Stomach (tissue), 4 donors: ENCODE measurements around the gene AKNA.
"Not testable (repeated sequence)": the region's sequence is repeated elsewhere in the genome, so short reads cannot be mapped to it uniquely, and the experiment has no call there.

ENCODE experiments used
- POLR2A ChIP-seq, 4 donors: fragments of 450-650 bp; IDR thresholded peaks; one replicate each; pipeline ENCODE4 v1.6.1; 2016; ENCODE audit warnings: antibody characterized with exemption in 4 of 4, control low read depth in 2 of 4, mild to moderate bottlenecking in 1 of 4, moderate library complexity in 1 of 4
- POLR2AphosphoS5 ChIP-seq, 3 donors: sonication (generic); formaldehyde crosslinking; IDR thresholded peaks; one replicate each; pipeline ENCODE4 v1.6.1; 2016; ENCODE audit warnings: antibody characterized with exemption in 3 of 3
- TF ChIP-seq, protein P1 (sequence below), 7 experiments: fragments of 450-650 bp in 4 of 7; fragments of 200-600 bp in 3 of 7; sonication (generic) in 3 of 7; IDR thresholded peaks; one replicate each; pipeline ENCODE4 v1.5.1; 2016 to 2019; ENCODE audit warnings: antibody characterized with exemption in 7 of 7, control low read depth in 2 of 7, mild to moderate bottlenecking in 1 of 7

GRCh38 chr9:114328937-114329624, 58.7 kb downstream of the AKNA start:
- TF ChIP-seq, protein P1, sequence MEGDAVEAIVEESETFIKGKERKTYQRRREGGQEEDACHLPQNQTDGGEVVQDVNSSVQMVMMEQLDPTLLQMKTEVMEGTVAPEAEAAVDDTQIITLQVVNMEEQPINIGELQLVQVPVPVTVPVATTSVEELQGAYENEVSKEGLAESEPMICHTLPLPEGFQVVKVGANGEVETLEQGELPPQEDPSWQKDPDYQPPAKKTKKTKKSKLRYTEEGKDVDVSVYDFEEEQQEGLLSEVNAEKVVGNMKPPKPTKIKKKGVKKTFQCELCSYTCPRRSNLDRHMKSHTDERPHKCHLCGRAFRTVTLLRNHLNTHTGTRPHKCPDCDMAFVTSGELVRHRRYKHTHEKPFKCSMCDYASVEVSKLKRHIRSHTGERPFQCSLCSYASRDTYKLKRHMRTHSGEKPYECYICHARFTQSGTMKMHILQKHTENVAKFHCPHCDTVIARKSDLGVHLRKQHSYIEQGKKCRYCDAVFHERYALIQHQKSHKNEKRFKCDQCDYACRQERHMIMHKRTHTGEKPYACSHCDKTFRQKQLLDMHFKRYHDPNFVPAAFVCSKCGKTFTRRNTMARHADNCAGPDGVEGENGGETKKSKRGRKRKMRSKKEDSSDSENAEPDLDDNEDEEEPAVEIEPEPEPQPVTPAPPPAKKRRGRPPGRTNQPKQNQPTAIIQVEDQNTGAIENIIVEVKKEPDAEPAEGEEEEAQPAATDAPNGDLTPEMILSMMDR (IDR thresholded peaks at IDR 0.05): not testable (repeated sequence)
- TF ChIP-seq POLR2A, POLR2AphosphoS5 (IDR thresholded peaks at IDR 0.05): not testable (repeated sequence)
